NCI-H774 (cell line): ENCODE results near the gene CEACAM18.
A peak's percentile ranks its signal among the peaks of the same experiment; 100 is the strongest.
"Not testable (repeated sequence)": the region's sequence is repeated elsewhere in the genome, so short reads cannot be mapped to it uniquely, and the experiment has no call there.

Experiments used
- DNase-seq: peaks from one replicate; lab custom pipeline; 2025; lab: John Stamatoyannopoulos, UW

CEACAM18 gene

GRCh38 chr19:51493776-51494175 lies 15.4 kb downstream of the CEACAM18 start:
- DNase-seq: no peak

- DNase-seq: no peak
These were observed 19.3 kb downstream of the CEACAM18 start for GRCh38 chr19:51497666-51498065.

DNA sequence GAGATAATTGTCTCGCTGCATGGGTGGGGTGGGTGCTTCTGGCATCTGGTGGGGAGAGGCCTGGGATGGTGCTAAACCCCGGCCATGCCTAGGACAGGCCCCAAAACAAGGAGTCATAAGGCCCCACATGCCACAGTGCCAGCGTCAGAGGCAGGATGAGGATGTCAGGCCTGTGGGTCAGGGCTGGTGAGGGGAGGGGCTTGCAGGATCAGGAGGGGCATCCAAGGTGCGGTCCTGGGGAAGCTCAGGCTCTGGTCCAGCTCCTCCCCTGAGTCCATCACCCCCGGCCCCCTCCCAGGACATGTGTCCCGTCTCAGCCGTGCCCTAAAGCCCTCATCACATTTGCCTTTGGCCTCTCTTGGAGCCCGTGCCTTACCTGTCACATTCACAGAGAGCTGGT lies 22.6 kb downstream of the CEACAM18 start:
- not testable (repeated sequence) for DNase-seq

DNA sequence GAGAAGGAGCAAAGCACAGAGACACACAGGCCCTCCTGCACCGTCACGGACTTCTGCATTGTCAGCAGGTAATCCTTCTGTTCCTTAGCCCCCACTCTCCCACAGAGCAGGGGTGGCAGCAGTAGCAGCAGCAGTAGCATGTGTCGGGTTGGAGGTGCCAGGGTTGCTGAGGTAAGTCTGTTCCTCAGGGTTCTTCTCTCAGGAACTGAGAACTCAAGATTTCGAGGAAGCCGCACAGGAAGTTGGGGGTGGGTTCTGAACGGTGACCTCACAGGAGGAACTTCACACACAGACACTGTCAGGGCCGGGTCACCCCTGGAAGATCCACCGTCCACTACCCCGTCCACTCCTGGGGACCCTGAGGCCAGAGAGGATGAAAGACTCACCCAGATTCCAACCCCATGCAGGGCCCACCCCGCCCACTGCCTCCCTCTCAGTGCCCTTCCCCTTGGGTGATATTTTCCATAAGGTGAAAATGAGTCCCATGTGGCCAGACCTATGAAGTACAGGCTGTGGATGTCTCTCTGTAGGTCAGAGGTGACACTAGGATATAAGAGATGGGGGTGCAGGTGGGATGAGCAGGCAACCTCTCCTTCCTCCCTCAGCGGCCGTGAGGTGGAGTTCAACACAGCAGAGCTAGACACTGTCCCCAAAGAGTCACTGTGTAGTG lies 23.4 kb downstream of the CEACAM18 start, which contains the start of gene SIGLEC12:
SIGLEC12 (minus strand) TSS at position 207 of the 670 bp plus-strand sequence; CDS start at position 140, 67 bp downstream.
- DNase-seq: no peak

DNA sequence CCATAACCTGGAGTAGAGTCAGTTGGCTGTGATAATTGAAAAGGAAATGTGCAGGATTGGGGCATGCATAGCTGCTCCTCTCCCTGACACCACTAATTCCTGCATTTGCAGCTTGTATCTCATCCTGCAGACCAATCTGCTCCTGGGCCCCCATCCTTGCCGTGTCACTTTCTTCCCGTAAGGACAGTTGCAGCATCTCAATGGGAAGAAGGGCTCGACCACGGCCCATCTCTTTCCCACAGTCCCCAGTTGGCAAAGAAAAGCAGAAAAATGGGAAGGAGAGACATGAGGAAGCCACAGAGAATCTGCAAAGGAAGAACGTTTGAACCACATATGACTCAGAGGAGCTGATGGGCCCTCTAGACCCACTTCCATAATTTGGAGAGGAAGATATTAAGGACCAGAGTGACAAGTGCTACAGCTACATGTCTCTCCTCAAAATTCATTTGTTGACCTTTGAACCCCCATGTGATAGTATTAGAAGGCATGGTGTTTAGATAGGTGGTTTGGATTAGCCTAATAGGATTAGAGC lies 25.0 kb downstream of the CEACAM18 start:
- no peak for DNase-seq

- no peak for DNase-seq
These were observed 25.6 kb downstream of the CEACAM18 start for GRCh38 chr19:51503896-51504295.

DNA sequence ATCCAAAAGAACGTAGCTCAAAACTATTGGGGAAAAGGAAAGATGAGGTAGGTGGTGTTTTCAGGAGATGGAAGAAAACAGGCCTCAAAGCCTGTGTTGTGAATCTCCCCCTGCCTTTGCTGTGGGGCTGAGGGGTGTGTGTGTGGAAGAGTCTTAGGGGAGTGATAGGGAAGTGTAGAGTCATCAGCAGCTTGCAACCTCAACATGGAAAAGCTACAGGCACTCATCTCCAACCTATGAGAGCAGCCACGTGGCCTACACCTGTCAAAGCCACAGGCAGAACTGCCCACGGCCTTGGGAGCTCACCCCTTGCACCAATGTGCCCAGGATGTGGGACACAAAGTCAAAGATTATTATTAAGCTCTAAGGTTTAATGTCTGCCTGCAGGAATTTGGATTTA lies 27.6 kb downstream of the CEACAM18 start:
- DNase-seq: no peak

DNA sequence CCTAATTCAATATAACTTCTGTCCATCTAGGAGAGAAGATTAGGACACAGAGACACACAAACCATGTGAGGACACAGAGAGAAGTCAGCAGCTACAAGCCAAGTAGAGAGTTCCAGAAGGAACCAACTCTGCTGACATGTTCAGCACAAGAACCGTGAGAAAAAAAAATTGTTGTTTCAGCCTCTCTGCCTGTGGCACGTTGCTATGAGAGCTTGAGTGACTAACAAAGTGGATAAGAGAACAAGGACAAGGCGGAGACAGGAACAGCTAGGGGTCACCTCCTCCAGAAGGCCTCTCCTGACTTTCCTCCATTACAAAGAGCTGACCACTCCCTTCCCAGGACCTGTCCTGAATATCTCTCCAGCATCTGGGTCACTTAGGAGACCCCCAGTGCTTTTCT lies 28.9 kb downstream of the CEACAM18 start:
- no peak for DNase-seq

DNA sequence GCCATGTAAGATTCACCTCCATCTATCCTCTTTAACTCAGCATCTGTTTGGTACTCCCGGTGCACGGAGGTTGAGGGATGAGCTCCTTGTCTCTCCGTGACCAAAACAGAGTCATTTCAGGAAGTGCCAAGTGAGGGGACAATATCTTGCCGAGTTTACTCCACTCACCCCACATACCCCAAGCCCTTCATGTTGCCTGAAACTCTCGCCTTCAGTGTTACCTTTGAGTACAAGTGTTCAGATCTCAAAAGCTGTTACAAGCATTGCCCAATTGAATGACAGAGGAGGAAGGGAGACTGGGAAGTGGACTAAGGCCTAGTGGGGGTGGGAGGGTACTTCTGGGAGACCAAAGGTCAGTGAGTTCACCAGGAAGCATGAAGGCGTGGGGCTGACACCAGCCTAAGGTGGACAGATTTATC lies 29.3 kb downstream of the CEACAM18 start:
- no peak for DNase-seq

DNA sequence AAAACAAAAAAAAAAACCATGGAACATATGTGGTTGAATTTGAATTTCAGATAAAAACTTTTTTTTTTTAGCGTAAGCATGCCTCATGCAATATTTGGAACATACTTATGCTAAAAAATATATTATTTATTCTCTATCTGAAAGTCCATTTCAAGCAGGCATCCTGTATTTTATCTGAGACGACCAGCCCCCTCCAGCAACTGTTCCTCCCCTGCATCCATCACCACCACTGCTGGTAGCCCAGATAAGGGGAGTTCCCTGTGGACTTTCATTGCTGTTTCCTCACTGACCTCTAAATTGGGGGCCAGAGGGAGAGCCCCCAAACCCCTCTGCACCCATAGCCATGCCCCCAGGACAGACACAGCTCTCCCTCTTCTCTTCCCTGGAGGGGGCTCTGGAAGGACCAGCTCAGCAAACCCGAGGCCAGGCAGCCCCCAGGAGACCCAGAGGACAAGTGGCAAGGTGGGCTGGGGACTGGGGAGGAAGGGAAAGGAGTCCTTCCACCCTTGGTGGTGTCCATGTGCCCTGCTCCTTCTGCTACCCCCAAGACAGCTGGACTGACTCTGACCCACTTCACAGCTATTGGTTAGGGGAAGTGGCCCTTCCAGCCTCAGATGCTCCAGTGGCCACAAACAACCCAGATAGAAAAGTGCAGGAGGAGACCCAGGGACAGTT lies 29.9 kb downstream of the CEACAM18 start:
- no peak for DNase-seq

DNA sequence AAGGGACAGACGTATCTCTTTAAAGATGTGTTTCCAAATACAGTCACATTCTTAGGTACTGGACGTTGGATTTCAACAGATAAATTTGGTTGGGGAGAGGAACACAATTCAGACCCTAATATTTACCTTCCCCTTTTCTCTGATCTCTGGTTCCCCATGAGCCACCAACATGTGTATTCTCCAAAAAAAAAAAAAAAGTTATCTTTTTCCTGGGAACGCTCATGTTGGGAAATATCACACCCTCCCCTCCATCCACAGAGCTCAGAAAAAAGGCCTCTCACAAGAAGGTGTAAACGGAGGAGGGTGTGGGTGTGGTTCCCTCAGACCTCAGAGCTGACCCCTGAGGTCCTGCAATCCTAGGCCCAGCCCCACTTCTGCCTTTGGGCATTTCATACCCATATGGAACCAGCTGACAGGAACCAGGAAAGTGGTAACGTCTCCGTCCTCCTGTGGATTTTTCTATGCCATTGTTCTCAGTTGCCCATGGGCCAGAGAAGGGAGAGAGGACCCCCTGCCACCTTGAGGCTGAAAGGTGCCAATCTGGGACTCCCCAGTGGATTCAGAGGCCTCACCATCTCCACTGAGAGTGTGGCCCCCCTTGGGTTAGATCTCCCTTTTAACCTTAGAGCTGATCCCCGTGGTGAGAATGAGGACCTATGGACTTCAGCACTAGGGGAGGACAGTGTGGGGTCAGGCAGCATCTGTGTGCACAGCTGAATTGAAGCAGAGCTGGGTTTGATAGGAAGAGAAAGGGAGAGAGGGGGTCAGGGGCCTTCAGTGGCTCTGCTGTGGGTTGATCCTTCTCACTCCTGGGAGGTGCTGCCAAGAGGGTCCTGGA lies 31.7 kb downstream of the CEACAM18 start:
- no peak for DNase-seq

GRCh38 chr19:51511353-51511752 lies 33.0 kb downstream of the CEACAM18 start:
- DNase-seq: no peak

GRCh38 chr19:51513968-51514367 lies 35.6 kb downstream of the CEACAM18 start:
- no peak for DNase-seq

DNA sequence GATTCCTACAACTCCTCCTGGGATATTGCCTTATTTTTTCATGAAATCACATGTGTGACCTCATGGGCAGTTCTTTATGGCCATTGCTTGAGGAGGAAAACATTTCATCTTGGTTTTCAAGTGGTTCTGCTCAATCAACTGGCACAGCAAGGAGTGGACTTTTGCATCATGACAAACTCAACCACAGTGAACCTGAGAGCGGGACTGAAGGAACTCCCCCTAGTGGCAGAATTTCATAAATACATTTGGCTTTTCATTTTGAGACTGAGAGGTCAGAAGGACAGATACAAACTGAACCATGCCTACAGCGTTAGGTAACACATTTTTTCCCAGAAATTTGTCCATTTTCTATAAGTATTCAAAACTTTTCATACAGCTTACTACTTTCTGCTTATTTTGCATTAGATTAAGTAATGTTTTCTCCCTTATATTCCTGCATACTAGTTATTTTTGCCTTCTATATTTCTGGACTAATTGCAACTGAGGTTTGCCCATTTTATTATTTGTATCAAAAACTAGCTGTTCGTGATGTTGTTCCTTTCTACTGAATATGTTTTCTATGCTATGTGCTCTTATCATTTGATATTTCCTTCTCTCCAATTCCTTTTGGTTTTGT lies 36.6 kb downstream of the CEACAM18 start:
- peak; percentile 26 for DNase-seq

DNA sequence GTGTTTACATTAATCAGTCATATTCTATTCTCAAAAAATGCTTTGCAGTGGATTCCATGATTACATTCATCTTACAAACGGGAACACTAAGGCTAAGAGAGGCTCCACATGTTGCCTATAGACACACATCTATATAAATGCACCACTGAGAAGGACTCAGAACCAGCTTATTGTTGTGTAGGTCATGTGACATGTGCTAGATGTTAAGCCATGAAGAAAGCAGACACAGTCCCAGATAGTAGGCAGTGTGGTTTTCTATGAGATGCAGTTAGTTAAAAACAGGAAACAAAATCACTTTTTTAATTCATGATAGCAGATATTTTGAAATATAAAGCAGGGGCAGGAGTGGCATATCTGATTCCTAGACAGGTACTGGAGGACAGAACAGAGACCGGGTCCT lies 42.4 kb downstream of the CEACAM18 start:
- DNase-seq: no peak

DNA sequence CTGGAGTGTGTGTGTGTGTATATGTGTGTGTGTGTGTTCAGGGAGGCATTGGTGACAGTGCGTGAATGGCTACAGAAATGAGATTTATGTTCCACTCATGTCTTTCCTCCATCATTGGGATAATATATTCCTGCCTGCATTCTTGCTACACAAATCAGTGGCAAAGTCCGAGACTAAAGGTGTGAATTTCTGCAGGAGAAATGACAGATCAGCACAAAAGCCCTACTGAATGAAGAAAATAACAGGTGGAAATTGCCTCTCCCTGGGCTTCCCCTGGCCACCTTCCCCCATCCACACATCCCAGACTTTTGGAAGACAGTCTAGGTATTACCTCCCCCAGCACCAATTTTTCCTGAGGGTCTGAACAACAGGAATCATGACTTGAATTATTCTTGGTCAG lies 43.0 kb downstream of the CEACAM18 start:
- DNase-seq: no peak

GRCh38 chr19:51521781-51522180 lies 43.4 kb downstream of the CEACAM18 start:
- DNase-seq: no peak

GRCh38 chr19:51524666-51525264 lies 46.4 kb downstream of the CEACAM18 start:
- DNase-seq: no peak

DNA sequence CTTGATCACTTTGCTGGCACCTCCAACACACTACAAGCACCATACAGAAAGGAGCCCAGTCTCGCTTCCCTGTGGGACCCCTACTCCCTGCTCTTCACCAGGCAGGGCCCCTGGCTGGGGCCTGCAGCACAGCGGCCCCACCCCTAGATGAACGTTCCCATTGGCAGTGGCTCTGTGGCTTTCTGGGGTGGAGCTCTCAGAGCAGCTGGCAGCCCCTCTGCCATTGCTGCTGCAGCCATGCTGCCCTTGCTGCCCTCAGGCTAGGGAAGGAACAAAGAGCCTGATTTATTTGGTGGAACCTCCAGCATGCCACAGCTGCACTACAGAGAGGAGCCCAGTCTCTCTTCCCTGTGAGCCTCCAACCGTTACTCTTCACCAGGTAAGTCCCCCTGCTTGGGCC lies 47.3 kb downstream of the CEACAM18 start:
- no peak for DNase-seq

DNA sequence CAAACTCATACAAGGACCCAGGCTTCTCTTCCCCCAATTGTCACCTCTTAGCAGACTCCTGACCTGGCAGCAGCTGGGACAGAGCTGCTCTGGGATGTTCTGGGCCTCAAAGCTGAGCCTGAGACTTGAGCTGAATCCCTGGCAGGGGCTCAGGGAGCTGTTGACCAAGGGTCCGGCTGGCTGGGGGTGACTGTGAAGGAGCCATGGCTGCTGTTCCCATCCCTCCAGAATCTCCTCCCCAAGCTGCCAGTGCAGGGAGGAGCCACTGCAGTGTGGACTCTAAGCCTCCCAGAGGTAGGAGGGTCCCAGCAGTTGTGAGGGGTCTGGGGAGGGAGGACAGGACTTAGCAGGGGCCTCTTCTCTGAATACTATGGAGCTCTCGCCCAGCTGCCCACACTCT lies 51.0 kb downstream of the CEACAM18 start:
- DNase-seq: no peak

DNA sequence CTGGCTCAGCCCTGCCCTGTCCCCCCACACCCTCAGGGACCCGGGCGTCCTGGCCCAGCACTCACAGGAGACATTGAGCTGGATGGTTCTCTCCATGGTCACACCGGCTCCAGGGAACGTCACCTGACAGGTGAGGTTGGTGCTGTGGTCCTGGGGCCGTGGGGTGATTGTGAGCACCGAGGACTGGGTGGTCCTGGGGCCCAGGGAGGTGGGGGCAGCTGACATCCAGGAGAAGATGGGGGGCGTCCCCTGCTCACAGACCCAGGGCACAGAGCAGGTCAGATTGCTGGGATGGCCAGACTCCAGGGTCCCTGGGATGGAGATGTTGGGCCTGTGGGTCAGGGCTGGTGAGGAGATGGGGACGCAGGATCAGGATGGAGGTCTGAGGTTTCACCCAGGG lies 52.3 kb downstream of the CEACAM18 start:
- no peak for DNase-seq
